ENCODE measurements around the gene GLIPR1L2.

GRCh38 chr12:75390899-75391538 lies at the start of gene GLIPR1L2:
- TF ChIP-seq, protein P1, sequence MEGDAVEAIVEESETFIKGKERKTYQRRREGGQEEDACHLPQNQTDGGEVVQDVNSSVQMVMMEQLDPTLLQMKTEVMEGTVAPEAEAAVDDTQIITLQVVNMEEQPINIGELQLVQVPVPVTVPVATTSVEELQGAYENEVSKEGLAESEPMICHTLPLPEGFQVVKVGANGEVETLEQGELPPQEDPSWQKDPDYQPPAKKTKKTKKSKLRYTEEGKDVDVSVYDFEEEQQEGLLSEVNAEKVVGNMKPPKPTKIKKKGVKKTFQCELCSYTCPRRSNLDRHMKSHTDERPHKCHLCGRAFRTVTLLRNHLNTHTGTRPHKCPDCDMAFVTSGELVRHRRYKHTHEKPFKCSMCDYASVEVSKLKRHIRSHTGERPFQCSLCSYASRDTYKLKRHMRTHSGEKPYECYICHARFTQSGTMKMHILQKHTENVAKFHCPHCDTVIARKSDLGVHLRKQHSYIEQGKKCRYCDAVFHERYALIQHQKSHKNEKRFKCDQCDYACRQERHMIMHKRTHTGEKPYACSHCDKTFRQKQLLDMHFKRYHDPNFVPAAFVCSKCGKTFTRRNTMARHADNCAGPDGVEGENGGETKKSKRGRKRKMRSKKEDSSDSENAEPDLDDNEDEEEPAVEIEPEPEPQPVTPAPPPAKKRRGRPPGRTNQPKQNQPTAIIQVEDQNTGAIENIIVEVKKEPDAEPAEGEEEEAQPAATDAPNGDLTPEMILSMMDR (IDR thresholded peaks at IDR 0.05): peak; percentile 61 to 89 (median 79)
- peak in 3 of 4 donors; percentile 51 to 87 (median 51) for TF ChIP-seq POLR2A (IDR thresholded peaks at IDR 0.05)

Data from esophagus squamous epithelium (tissue), 4 donors.